DMS153 treated with DMSO at 0.1 percent for 48 hours (cell line): ENCODE measurements around the gene RAD51B.

ENCODE experiments used
- DNase-seq: peaks from one replicate; lab custom pipeline; 2025; ENCODE audit not compliant: unreplicated experiment; lab: John Stamatoyannopoulos, UW

Gene RAD51B

GRCh38 chr14:68534276-68534675 lies 714.7 kb downstream of the RAD51B start:
- no peak for DNase-seq

- DNase-seq = no peak
Measured at GRCh38 chr14:68535404-68536017, 715.9 kb downstream of the RAD51B start.

- no peak for DNase-seq
Measured at GRCh38 chr14:68536018-68536410, 716.4 kb downstream of the RAD51B start.

GRCh38 chr14:68538639-68539038 lies 719.1 kb downstream of the RAD51B start:
- DNase-seq = no peak

GRCh38 chr14:68539241-68539737 lies 719.7 kb downstream of the RAD51B start:
- no peak for DNase-seq

- DNase-seq = no peak
Measured at GRCh38 chr14:68539789-68540188, 720.2 kb downstream of the RAD51B start.

GRCh38 chr14:68541178-68541896 lies 721.8 kb downstream of the RAD51B start:
- no peak for DNase-seq

- DNase-seq = no peak
Measured at GRCh38 chr14:68542346-68542745, 722.8 kb downstream of the RAD51B start.

GRCh38 chr14:68543516-68543915 lies 723.9 kb downstream of the RAD51B start:
- no peak for DNase-seq

- DNase-seq = no peak
Measured at GRCh38 chr14:68544081-68544892, 724.7 kb downstream of the RAD51B start.

GRCh38 chr14:68546839-68547238 lies 727.3 kb downstream of the RAD51B start:
- DNase-seq = no peak

GRCh38 chr14:68547305-68548193 lies 728.0 kb downstream of the RAD51B start:
- no peak for DNase-seq

- DNase-seq = no peak
Measured at GRCh38 chr14:68548194-68549076, 728.9 kb downstream of the RAD51B start.

GRCh38 chr14:68550338-68550715 lies 730.7 kb downstream of the RAD51B start:
- DNase-seq = no peak

GRCh38 chr14:68551045-68551683 lies 731.6 kb downstream of the RAD51B start:
- DNase-seq = no peak

- DNase-seq = no peak
Measured at GRCh38 chr14:68552075-68552474, 732.5 kb downstream of the RAD51B start.

GRCh38 chr14:68552602-68553001 lies 733.0 kb downstream of the RAD51B start:
- no peak for DNase-seq

GRCh38 chr14:68553311-68553710 lies 733.7 kb downstream of the RAD51B start:
- DNase-seq = no peak

- no peak for DNase-seq
Measured at GRCh38 chr14:68554231-68554630, 734.7 kb downstream of the RAD51B start.
